ACC112 (cell line): ENCODE data around the gene CMTR1.
A peak's percentile ranks its signal among the peaks of the same experiment; 100 is the strongest.

Experiments used
- H2AFZ ChIP-seq: fragments of 200-600 bp; sonication (generic); one replicate; pipeline ENCODE4 v1.6.0; 2017; ENCODE audit warnings: antibody characterized with exemption, low read length; ENCODE audit not compliant: unreplicated experiment
- H3K27ac ChIP-seq: fragments of 200-600 bp; sonication (generic); 2 replicates; pipeline ENCODE4 v1.5.1; 2014; ENCODE audit warnings: low read depth, mild to moderate bottlenecking, antibody characterized with exemption, low read length, moderate library complexity
- H3K27me3 ChIP-seq: fragments of 200-600 bp; sonication (generic); 2 replicates; pipeline ENCODE4 v1.6.1; 2014; ENCODE audit warnings: mild to moderate bottlenecking, antibody characterized with exemption, low read length, moderate library complexity, mixed read lengths; ENCODE audit not compliant: insufficient read depth
- H3K36me3 ChIP-seq: fragments of 200-600 bp; sonication (generic); 2 replicates; pipeline ENCODE4 v1.6.1; 2016; ENCODE audit warnings: mild to moderate bottlenecking, antibody characterized with exemption, low read length, moderate library complexity, mixed read lengths; ENCODE audit not compliant: insufficient read depth
- H3K4me1 ChIP-seq: fragments of 200-600 bp; sonication (generic); one replicate; pipeline ENCODE4 v1.6.1; 2016; ENCODE audit warnings: low read length, mixed read lengths; ENCODE audit not compliant: insufficient read depth, unreplicated experiment, control insufficient read depth
- H3K4me3 ChIP-seq: fragments of 200-600 bp; sonication (generic); 2 replicates; pipeline ENCODE4 v1.5.1; 2014; ENCODE audit warnings: mild to moderate bottlenecking, low read depth, low read length
- H3K79me2 ChIP-seq: fragments of 200-600 bp; sonication (generic); one replicate; pipeline ENCODE4 v1.6.0; 2016; ENCODE audit warnings: low read length; ENCODE audit not compliant: control insufficient read depth, unreplicated experiment, insufficient read depth

CMTR1 gene

DNA sequence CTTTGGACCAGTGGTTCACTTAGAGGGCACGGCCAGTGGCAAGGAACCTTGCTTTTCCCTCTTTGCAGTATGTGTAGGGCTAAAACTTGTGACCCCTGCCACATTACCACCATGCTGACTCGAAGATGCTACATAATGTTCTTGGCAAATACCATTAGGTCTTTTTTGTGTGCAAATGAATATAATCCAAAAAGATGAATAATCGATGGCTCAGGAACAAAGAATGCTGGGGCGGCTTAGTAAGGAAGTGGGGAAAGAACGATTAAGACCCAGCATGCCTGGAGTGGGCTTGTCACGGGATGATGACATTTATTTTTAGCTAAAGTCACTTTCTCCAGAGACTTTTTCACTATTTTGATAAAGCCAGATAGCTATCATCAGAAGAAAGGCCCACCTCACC lies 23.1 kb downstream of the CMTR1 start:
- Histone ChIP-seq H3K27me3 (no peaks in the 10 kb centered on the region), H2AFZ (no peak overlapping the region), H3K36me3 (peaks cover 32% of the 10 kb centered on the region), H3K79me2 (peaks cover 7% of the 10 kb centered on the region), H3K4me3 (peak overlapping the region; percentile 32), H3K27ac (peak overlapping the region; percentile 93), H3K4me1 (peaks cover 45% of the 10 kb centered on the region)

DNA sequence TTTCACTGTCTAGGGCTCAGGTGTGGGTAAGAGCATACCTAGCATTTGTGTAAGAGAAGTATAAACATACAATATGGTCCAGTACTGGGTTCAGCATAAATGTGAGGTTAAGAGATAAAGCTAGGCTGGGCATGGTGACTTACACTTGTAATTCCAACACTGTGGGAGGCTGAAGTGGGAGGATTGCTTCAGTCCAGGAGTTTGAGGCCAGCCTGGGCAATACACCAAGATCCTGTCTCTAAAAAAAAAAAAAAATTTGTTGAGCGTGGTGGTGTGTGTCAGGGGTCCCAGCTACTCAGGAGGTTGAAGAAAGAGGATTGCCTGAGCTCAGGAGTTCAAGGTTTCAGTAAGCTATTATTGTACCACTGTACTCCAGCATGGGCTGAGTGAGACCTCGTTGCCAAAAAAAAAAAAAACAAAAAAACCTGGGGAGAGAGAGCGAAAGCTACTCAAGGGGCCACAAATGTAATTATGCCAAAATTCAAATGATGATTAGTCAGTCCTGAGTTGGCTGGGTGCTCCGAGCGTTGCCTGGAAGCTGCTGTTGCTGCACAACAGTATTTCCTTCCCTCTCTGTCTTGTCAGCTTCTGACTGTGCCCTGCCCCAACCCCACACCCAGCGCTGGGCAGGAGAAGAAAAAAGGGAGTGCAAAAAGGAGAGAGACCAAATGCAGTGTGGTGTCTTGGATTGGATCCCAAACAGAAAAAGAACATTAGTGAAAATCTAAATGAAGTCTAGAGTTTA lies 24.0 kb downstream of the CMTR1 start:
- peaks cover 35% of the 10 kb centered on the region for H3K36me3 ChIP-seq
- no peaks in the 10 kb centered on the region for H3K27me3 ChIP-seq
- H3K79me2 ChIP-seq, result peaks cover 7% of the 10 kb centered on the region
- peak overlapping the region; percentile 32 for H3K4me3 ChIP-seq
- H3K4me1 ChIP-seq, result peaks cover 45% of the 10 kb centered on the region
- no peak overlapping the region for H2AFZ ChIP-seq
- peak overlapping the region; percentile 93 for H3K27ac ChIP-seq

DNA sequence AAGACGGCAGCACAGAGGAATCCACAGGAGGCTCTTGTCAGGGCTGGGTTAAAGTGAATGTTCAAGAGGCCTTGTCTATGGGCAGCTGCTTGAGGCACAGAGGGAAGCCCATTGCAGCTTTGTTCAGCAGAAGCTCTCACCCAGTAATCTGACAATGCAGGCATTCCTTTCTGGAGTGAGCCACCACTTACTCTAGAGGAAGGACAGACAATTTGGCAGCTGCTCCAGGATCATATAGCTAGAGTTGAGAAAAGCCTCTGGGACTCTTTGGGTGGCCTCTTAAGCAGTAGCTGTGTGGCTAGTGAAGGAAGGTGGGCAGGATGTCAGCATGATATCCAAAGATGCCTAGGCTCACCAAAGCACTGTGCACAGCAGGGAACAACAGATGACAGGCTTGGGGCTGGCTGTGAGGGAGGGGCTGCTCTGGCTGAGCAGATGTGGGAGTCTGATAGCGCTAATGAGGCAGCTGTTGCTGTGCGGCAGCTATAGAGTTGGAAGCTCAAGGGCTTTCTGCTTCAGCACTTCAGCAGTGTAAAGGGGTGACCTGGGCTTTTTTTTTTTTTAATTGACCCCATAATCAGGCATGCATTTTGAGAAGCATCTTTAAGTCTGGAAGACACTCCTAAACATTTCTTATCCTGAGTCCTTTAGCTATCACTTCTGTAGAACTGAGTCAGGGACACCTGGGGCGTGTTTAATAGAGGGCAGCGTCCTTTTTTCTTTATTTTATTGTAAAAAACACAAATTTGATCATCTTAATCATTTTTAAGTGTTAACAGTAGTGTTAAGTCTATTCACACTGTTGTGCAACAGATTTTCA lies 27.2 kb downstream of the CMTR1 start:
- no peaks in the 10 kb centered on the region for H3K27me3 ChIP-seq
- H2AFZ ChIP-seq, result no peak overlapping the region
- H3K79me2 ChIP-seq, result peaks cover 2% of the 10 kb centered on the region
- H3K4me1 ChIP-seq, result peaks cover 27% of the 10 kb centered on the region
- no peak overlapping the region for H3K4me3 ChIP-seq
- H3K27ac ChIP-seq, result no peak overlapping the region
- peaks cover 46% of the 10 kb centered on the region for H3K36me3 ChIP-seq

DNA sequence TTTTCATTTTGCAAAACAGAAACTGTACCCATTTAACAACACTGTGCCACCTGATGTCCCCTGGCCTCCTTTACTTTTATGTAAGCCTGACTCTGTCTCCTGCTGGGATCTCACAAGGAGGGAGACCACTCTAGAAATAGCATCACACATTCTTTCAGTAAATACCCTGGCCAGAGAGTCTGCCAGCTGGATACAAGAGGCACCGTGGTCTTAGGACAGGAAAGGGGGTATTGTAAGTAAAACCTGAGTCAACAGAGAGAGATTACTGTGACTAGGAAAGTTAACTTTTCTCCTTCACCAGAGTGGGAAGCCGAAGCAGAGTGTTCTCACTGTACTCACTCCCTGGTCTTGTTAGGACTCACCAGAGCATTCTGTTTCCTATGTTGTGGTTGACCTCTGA lies 27.8 kb downstream of the CMTR1 start:
- peaks cover 46% of the 10 kb centered on the region for H3K36me3 ChIP-seq
- no peaks in the 10 kb centered on the region for H3K79me2 ChIP-seq
- peaks cover 21% of the 10 kb centered on the region for H3K4me1 ChIP-seq
- H3K4me3 ChIP-seq, result no peak overlapping the region
- H2AFZ ChIP-seq, result no peak overlapping the region
- H3K27ac ChIP-seq, result no peak overlapping the region
- no peaks in the 10 kb centered on the region for H3K27me3 ChIP-seq

DNA sequence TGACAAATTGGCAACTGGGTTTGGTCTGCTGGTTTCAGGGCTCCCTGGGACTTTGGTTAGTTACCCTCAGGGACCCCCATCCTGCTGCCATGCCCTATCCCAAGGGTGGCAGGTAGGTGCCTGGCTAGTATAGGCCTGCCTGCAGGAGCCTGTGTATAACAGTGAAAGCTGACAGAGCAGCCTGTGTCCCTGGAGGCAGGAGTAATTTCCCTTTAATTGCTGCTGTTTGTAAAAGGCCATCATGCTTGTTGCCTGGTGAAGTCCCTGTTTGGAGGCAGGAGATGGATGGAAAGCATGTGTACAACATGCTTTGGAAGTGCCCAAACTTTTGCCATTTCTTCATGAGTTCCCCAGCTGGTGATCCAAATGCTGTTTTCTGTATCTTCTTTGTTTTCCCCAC lies 30.1 kb downstream of the CMTR1 start:
- no peak overlapping the region for H3K4me3 ChIP-seq
- no peaks in the 10 kb centered on the region for H3K4me1 ChIP-seq
- no peak overlapping the region for H2AFZ ChIP-seq
- H3K27ac ChIP-seq, result no peak overlapping the region
- H3K79me2 ChIP-seq, result no peaks in the 10 kb centered on the region
- H3K27me3 ChIP-seq, result no peaks in the 10 kb centered on the region
- peaks cover 67% of the 10 kb centered on the region for H3K36me3 ChIP-seq

DNA sequence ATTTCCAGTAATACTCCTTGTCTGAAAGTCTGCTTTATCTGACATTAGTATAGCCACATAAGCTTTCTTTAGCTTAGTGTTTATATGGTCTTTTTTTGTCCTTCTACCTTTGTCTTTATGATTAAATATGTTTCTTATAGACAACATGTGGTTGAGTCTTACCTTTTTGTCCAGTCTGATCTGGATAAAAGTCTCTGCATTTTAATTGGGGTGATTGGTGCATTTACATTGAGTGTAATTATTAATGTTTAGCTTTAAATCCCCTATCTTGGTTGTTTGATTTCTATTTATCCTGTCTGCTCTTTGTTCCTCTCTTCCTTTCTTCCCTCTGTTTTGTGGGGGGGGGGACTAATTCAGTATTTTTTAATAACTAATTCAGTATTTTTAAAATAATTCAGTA lies 34.7 kb downstream of the CMTR1 start:
- Histone ChIP-seq H3K36me3 (peaks cover 62% of the 10 kb centered on the region), H3K79me2 (no peaks in the 10 kb centered on the region), H3K4me3 (no peak overlapping the region), H3K4me1 (no peaks in the 10 kb centered on the region), H3K27me3 (no peaks in the 10 kb centered on the region), H3K27ac (no peak overlapping the region), H2AFZ (no peak overlapping the region)

DNA sequence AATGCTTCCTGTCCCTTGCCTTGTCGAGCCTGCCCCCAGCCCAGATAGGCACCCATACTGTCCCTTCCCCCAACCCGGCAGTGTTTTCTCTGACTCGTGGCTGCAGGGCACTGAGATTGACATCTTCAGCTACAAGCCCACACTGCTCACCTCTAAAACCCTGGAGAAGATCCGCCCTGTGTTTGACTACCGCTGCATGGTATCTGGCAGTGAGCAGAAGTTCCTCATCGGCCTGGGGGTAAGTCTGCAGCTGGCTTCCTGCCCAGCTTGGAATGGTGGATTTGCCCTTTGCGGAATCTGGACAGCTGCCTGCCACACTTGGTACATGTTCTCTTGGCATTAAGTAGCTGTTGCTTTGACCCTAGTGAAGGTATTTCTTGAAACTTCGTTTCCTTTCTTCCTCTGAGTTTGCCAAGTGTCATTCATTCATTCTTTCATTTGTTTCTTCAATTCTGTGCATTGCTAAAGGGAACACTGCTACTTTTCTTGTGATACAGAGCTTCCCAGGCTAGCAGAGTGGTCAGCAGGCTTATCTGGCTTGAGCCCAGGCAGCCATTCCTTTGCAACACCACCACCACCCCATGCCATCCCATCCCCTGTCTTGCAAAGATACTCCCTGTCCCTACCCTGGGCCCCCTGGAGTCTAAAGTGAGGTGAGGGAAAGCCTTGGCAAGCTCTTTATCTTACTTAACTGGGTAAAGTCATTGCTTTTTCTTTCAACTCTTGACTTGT lies 40.5 kb downstream of the CMTR1 start:
- H3K4me1 ChIP-seq, result no peaks in the 10 kb centered on the region
- H3K79me2 ChIP-seq, result no peaks in the 10 kb centered on the region
- no peaks in the 10 kb centered on the region for H3K27me3 ChIP-seq
- H3K27ac ChIP-seq, result no peak overlapping the region
- no peak overlapping the region for H2AFZ ChIP-seq
- H3K36me3 ChIP-seq, result peaks cover 30% of the 10 kb centered on the region; the same call in 1 of the 2 replicates
- H3K4me3 ChIP-seq, result no peak overlapping the region

DNA sequence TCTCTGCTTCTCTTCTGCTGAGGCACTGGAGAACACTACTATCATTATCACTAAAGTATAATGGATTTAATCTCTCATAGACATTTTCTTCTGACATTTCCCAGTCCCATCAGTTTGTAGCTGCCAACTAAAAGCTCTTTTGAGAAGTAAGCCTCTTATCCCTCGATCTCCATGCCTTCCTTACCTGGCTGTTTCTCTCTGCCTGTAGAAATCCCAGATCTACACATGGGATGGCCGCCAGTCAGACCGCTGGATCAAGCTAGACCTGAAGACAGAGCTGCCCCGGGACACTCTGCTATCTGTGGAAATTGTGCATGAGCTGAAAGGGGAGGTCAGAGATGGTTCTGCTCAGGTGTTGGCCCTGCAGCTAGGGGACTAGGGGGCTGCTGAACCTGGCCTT lies 41.3 kb downstream of the CMTR1 start:
- H3K36me3 ChIP-seq, result peaks cover 33% of the 10 kb centered on the region; the same call in 1 of the 2 replicates
- no peak overlapping the region for H3K4me3 ChIP-seq
- H3K79me2 ChIP-seq, result no peaks in the 10 kb centered on the region
- no peak overlapping the region for H3K27ac ChIP-seq
- H3K27me3 ChIP-seq, result no peaks in the 10 kb centered on the region
- no peak overlapping the region for H2AFZ ChIP-seq
- no peaks in the 10 kb centered on the region for H3K4me1 ChIP-seq

DNA sequence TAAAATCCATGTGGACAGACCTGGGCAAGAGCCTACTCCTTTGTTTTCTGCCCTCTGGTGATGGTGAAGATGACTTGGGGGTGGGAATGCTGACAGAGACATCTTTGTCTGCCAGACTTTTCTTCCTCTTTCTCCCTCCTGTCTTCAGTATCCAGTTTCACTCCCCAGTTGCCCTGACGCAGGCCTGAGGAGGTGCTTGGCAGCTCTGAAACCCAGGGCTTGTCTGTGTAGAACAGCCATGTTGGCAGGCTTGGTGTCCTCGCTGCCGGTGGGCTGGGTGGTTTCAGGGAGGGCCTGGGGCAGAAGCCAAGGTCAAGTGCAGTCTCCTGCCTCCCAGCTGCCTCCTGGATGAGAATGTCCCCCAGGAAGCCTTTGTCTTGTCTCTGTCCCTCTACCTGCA lies 44.2 kb downstream of the CMTR1 start:
- peaks cover 30% of the 10 kb centered on the region; the same call in 1 of the 2 replicates for H3K36me3 ChIP-seq
- no peaks in the 10 kb centered on the region for H3K27me3 ChIP-seq
- no peaks in the 10 kb centered on the region for H3K4me1 ChIP-seq
- no peak overlapping the region for H2AFZ ChIP-seq
- H3K79me2 ChIP-seq, result no peaks in the 10 kb centered on the region
- H3K4me3 ChIP-seq, result no peak overlapping the region
- no peak overlapping the region for H3K27ac ChIP-seq

DNA sequence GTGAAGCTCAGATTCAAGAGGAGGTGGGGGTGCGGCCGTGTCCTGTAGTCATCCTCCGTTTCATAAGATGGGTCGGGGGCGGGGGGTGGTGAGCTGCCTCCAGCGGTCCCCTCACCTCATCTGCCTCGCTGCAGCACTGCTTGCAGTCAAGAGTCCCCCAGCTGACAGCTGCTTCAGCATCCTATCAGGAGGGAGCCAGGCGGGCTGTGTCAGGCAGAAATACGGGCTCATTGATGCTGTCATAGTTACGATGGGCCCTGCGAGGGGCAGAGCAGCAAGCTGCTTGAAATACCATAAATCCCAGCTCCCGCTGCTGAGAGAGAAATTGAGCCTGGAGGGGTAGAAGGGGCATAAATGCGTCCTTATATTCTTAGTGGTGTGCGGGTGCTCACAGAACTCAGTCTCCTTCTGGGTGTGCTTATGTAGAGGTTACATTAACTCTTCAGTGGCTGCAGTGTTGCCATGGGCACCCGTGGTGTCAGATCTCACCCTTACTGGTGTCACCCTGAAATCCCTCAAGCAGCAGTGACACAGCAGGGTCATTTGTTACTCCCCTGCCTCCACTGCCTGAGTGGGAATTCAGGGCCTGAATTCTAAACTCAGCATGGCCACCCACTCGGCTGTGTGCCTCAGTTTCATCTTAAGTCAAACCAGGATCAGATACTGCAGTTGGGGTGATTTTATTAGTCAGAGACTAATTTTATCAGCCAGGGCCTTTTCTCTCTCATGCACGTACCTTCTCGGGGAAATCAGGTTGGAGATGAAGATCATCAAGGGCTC lies 44.8 kb downstream of the CMTR1 start:
- Histone ChIP-seq H3K4me1 (no peaks in the 10 kb centered on the region), H3K4me3 (no peak overlapping the region), H3K79me2 (no peaks in the 10 kb centered on the region), H3K27ac (no peak overlapping the region), H3K27me3 (no peaks in the 10 kb centered on the region), H2AFZ (no peak overlapping the region), H3K36me3 (peaks cover 26% of the 10 kb centered on the region; the same call in 1 of the 2 replicates)
